ENCODE results near the gene PPM1L.

DNA sequence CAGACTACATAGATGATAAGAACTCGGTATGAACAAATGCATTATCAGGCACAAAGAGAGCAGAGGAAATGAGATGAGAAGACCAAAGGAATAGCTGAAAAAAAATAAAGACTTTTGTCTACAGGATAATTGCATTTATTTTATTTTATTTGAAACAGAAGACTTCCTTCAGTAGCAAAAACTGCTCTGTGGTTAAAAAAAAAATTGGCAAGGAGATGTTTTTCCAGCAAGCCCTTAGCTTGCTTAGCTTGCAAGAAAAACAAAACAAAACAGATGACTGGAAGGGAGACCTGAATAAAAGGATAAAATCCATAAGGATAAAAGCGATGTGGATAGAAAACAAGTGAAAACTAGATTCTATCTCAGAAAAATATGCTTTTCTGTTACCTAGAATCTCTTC, 9.1 kb upstream of the PPM1L start:
- TF ChIP-seq, protein P1, sequence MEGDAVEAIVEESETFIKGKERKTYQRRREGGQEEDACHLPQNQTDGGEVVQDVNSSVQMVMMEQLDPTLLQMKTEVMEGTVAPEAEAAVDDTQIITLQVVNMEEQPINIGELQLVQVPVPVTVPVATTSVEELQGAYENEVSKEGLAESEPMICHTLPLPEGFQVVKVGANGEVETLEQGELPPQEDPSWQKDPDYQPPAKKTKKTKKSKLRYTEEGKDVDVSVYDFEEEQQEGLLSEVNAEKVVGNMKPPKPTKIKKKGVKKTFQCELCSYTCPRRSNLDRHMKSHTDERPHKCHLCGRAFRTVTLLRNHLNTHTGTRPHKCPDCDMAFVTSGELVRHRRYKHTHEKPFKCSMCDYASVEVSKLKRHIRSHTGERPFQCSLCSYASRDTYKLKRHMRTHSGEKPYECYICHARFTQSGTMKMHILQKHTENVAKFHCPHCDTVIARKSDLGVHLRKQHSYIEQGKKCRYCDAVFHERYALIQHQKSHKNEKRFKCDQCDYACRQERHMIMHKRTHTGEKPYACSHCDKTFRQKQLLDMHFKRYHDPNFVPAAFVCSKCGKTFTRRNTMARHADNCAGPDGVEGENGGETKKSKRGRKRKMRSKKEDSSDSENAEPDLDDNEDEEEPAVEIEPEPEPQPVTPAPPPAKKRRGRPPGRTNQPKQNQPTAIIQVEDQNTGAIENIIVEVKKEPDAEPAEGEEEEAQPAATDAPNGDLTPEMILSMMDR (IDR thresholded peaks at IDR 0.05 in 2 of 3, conservative IDR thresholded peaks at IDR 0.05 in 1 of 3; ENCODE audit: control insufficient read depth in 2 of 3, extremely low read depth in 1 of 3, insufficient read depth in 1 of 3, low read depth in 3 of 3, low read length in 3 of 3) = no peak
- TF ChIP-seq POLR2AphosphoS5 (IDR thresholded peaks at IDR 0.05; ENCODE audit: low read length) = no peak
- TF ChIP-seq, protein P2, sequence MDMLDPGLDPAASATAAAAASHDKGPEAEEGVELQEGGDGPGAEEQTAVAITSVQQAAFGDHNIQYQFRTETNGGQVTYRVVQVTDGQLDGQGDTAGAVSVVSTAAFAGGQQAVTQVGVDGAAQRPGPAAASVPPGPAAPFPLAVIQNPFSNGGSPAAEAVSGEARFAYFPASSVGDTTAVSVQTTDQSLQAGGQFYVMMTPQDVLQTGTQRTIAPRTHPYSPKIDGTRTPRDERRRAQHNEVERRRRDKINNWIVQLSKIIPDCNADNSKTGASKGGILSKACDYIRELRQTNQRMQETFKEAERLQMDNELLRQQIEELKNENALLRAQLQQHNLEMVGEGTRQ (IDR thresholded peaks at IDR 0.05; ENCODE audit: borderline replicate concordance, low read depth, low read length) = no peak
- no peak for TF ChIP-seq JUND (IDR thresholded peaks at IDR 0.05; ENCODE audit: low read depth, low read length)
- TF ChIP-seq EP300 (IDR thresholded peaks at IDR 0.05; ENCODE audit: borderline replicate concordance in 1 of 2, control insufficient read depth in 1 of 2, low read depth in 2 of 2, low read length in 2 of 2) = no peak
- TF ChIP-seq NFYA (IDR thresholded peaks at IDR 0.05; ENCODE audit: borderline replicate concordance, low read depth, low read length) = no peak
- TF ChIP-seq, protein P3, sequence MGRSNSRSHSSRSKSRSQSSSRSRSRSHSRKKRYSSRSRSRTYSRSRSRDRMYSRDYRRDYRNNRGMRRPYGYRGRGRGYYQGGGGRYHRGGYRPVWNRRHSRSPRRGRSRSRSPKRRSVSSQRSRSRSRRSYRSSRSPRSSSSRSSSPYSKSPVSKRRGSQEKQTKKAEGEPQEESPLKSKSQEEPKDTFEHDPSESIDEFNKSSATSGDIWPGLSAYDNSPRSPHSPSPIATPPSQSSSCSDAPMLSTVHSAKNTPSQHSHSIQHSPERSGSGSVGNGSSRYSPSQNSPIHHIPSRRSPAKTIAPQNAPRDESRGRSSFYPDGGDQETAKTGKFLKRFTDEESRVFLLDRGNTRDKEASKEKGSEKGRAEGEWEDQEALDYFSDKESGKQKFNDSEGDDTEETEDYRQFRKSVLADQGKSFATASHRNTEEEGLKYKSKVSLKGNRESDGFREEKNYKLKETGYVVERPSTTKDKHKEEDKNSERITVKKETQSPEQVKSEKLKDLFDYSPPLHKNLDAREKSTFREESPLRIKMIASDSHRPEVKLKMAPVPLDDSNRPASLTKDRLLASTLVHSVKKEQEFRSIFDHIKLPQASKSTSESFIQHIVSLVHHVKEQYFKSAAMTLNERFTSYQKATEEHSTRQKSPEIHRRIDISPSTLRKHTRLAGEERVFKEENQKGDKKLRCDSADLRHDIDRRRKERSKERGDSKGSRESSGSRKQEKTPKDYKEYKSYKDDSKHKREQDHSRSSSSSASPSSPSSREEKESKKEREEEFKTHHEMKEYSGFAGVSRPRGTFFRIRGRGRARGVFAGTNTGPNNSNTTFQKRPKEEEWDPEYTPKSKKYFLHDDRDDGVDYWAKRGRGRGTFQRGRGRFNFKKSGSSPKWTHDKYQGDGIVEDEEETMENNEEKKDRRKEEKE (IDR thresholded peaks at IDR 0.05) = no peak
- no peak for TF ChIP-seq CREM (IDR thresholded peaks at IDR 0.05; ENCODE audit: low read depth)
- no peak for TF ChIP-seq SUZ12 (IDR thresholded peaks at IDR 0.05; ENCODE audit: unreplicated experiment)

Data from GM12878 (cell line).